22Rv1 (cell line): ENCODE results near the gene DAAM1.

Experiments
- CTCF ChIP-seq: fragments of 450-650 bp; IDR thresholded peaks from 2 replicates; pipeline ENCODE4 v1.5.1; 2017; ENCODE audit warnings: mild to moderate bottlenecking
- ZFX ChIP-seq: fragments of 450-650 bp; IDR thresholded peaks from 2 replicates; pipeline ENCODE4 v1.6.1; 2017; ENCODE audit warnings: antibody characterized with exemption, borderline replicate concordance

GRCh38 chr14:59293935-59294661 is 105.6 kb downstream of the DAAM1 start:
- TF ChIP-seq CTCF: no peak
- no peak for TF ChIP-seq ZFX
